ENCODE measurements around the gene RABL2B. TPM values are rescaled to one million over a fixed set of nuclear protein-coding genes. Genes with fewer than 3 reads are reported as not detected.

Gene RABL2B
- total and polyA plus RNA-seq, 2 donors (not counting 3 experiments of a cell fraction or from before 2014, with no cell fraction given) = 26.7 to 39.8 TPM

- no peak overlapping the region for H3K4me2 ChIP-seq (ENCODE audit: insufficient read depth, low read length)
- no peak overlapping the region for H2AFZ ChIP-seq (ENCODE audit: low read depth, low read length)
- dilution Hi-C loops (cut with MboI; ENCODE audit: extremely low pct_ligation_motif_present, low sequenced_read_pairs) = no loop called here
- intact Hi-C loops (cut with micrococcal nuclease) = no loop called here
- no peak overlapping the region for H3K27ac ChIP-seq (ENCODE audit: insufficient read depth, low read depth, low read length)
- BruUV-seq (replicated peaks) = no TSS peak
- DNase-seq (ENCODE audit: low read depth, low spot score) (no peak), FAIRE-seq (no peak)
- POLR2A ChIA-PET = no interaction called here
- H3K9me1 ChIP-seq (replicated peaks; ENCODE audit: control insufficient read depth, extremely low read depth, insufficient read depth, low read length) = no peaks in the 10 kb centered on the region
- H3K4me1 ChIP-seq (ENCODE audit: control insufficient read depth, extremely low read depth, insufficient read depth, low read length) = no peaks in the 10 kb centered on the region
- CTCF ChIA-PET = interaction anchor here (1.1 kb wide), 1 partner anchor 108 kb away, joined by 3 read pairs; no protein-coding TSS in a partner anchor
- H3K9me3 ChIP-seq (replicated peaks; ENCODE audit: control insufficient read depth, insufficient read depth, low read length) = no peaks in the 10 kb centered on the region
- no peaks in the 10 kb centered on the region for H4K20me1 ChIP-seq (replicated peaks; ENCODE audit: control insufficient read depth, extremely low read depth, insufficient read depth, low read length)
- peaks cover 2% of the 10 kb centered on the region for H3K79me2 ChIP-seq (ENCODE audit: control insufficient read depth, insufficient read depth, low read length)
- H3K4me3 ChIP-seq (replicated peaks in 1 of 3; ENCODE audit: insufficient read depth in 1 of 3, low read depth in 1 of 3, low read length in 3 of 3) = no peak overlapping the region
- peaks cover 7 to 10% of the 10 kb centered on the region in 2 experiments for H3K36me3 ChIP-seq (ENCODE audit: control insufficient read depth in 2 of 2, extremely low read depth in 1 of 2, insufficient read depth in 2 of 2, low read length in 2 of 2)
- TF ChIP-seq MYC (IDR thresholded peaks at IDR 0.05; ENCODE audit: low read depth, low read length) (no peak), FOS (IDR thresholded peaks at IDR 0.05; ENCODE audit: borderline replicate concordance, insufficient read depth, low read length) (no peak), EZH2 (IDR thresholded peaks at IDR 0.05; ENCODE audit: borderline replicate concordance, low read depth, low read length, severe bottlenecking) (no peak), MAX (IDR thresholded peaks at IDR 0.05; ENCODE audit: insufficient read depth, insufficient read length) (no peak), POLR2AphosphoS5 (IDR thresholded peaks at IDR 0.05; ENCODE audit: insufficient read depth, low read depth, low read length) (no peak), POLR2A (IDR thresholded peaks at IDR 0.05; ENCODE audit: low read depth, low read length) (peak; percentile 67)
- H3K27me3 ChIP-seq (ENCODE audit: control insufficient read depth in 2 of 2, insufficient read depth in 2 of 2, low read length in 2 of 2) = no peaks in the 10 kb centered on the region
- no peak overlapping the region for H3K9ac ChIP-seq (replicated peaks; ENCODE audit: extremely low read depth, insufficient read depth, low read length)
These were observed 49.1 kb downstream of the RABL2B start for GRCh38 chr22:50734343-50734771.

GRCh38 chr22:50733521-50734342 is 49.7 kb downstream of the RABL2B start:
- Histone ChIP-seq H3K4me3 (replicated peaks in 1 of 3; ENCODE audit: insufficient read depth in 1 of 3, low read depth in 1 of 3, low read length in 3 of 3) (no peak overlapping the region), H3K79me2 (ENCODE audit: control insufficient read depth, insufficient read depth, low read length) (peaks cover 4% of the 10 kb centered on the region), H4K20me1 (replicated peaks; ENCODE audit: control insufficient read depth, extremely low read depth, insufficient read depth, low read length) (no peaks in the 10 kb centered on the region), H3K4me1 (ENCODE audit: control insufficient read depth, extremely low read depth, insufficient read depth, low read length) (no peaks in the 10 kb centered on the region), H3K27me3 (ENCODE audit: control insufficient read depth in 2 of 2, insufficient read depth in 2 of 2, low read length in 2 of 2) (no peaks in the 10 kb centered on the region), H3K36me3 (ENCODE audit: control insufficient read depth in 2 of 2, extremely low read depth in 1 of 2, insufficient read depth in 2 of 2, low read length in 2 of 2) (peaks cover 7 to 15% of the 10 kb centered on the region in 2 experiments), H2AFZ (ENCODE audit: low read depth, low read length) (no peak overlapping the region), H3K9ac (replicated peaks; ENCODE audit: extremely low read depth, insufficient read depth, low read length) (no peak overlapping the region), H3K4me2 (ENCODE audit: insufficient read depth, low read length) (no peak overlapping the region), H3K27ac (ENCODE audit: insufficient read depth, low read depth, low read length) (no peak overlapping the region), H3K9me1 (replicated peaks; ENCODE audit: control insufficient read depth, extremely low read depth, insufficient read depth, low read length) (no peaks in the 10 kb centered on the region), H3K9me3 (replicated peaks; ENCODE audit: control insufficient read depth, insufficient read depth, low read length) (no peaks in the 10 kb centered on the region)
- intact Hi-C loops (cut with micrococcal nuclease) (no loop called here), dilution Hi-C loops (cut with MboI; ENCODE audit: extremely low pct_ligation_motif_present, low sequenced_read_pairs) (no loop called here)
- no peak for FAIRE-seq
- no peak for DNase-seq (ENCODE audit: low read depth, low spot score)
- TF ChIP-seq EZH2 (IDR thresholded peaks at IDR 0.05; ENCODE audit: borderline replicate concordance, low read depth, low read length, severe bottlenecking) = no peak
- no peak for TF ChIP-seq GATA2 (IDR thresholded peaks at IDR 0.05; ENCODE audit: insufficient read depth, insufficient read length, low read depth, low read length)
- no peak for TF ChIP-seq JUN (IDR thresholded peaks at IDR 0.05; ENCODE audit: borderline replicate concordance, insufficient read depth, insufficient read length, low read depth)
- TF ChIP-seq MYC (IDR thresholded peaks at IDR 0.05; ENCODE audit: low read depth, low read length) = no peak
- TF ChIP-seq POLR2AphosphoS5 (IDR thresholded peaks at IDR 0.05; ENCODE audit: insufficient read depth, low read depth, low read length) = peak; percentile 11
- TF ChIP-seq MAX (IDR thresholded peaks at IDR 0.05; ENCODE audit: insufficient read depth, insufficient read length) = no peak
- TF ChIP-seq CTCF (IDR thresholded peaks at IDR 0.05; ENCODE audit: extremely low read depth in 1 of 2, insufficient read depth in 1 of 2, low read depth in 1 of 2, low read length in 2 of 2) = no peak
- no peak for TF ChIP-seq POLR2A (IDR thresholded peaks at IDR 0.05; ENCODE audit: low read depth, low read length)
- no peak for TF ChIP-seq FOS (IDR thresholded peaks at IDR 0.05; ENCODE audit: borderline replicate concordance, insufficient read depth, low read length)
- no TSS peak for BruUV-seq (replicated peaks)
- POLR2A ChIA-PET = no interaction called here
- CTCF ChIA-PET = interaction anchor here (1.1 kb wide), 1 partner anchor 107 kb away, joined by 3 read pairs; no protein-coding TSS in a partner anchor
